GM21529 (cell line): ENCODE measurements around the gene MCRIP2.

Experiments
- ATAC-seq: cut with Tn5 transposase; IDR thresholded peaks from one replicate; pipeline ENCODE4 v1.9.1; 2021; ENCODE audit not compliant: unreplicated experiment

Gene MCRIP2

GRCh38 chr16:694187-694862, 52.7 kb downstream of the MCRIP2 start:
- ATAC-seq: no peak

- no peak for ATAC-seq
Observed at GRCh38 chr16:694863-695354, 53.3 kb downstream of the MCRIP2 start.

- ATAC-seq: no peak
Observed at GRCh38 chr16:695355-696089, 53.9 kb downstream of the MCRIP2 start.
